HL-60 (cell line): Measurements from ENCODE around the gene LCK.

ENCODE experiments used
- POLR2AphosphoS5 ChIP-seq: IDR thresholded peaks from 2 replicates; pipeline ENCODE4 v1.6.1; 2012; ENCODE audit warnings: low read depth
- REST ChIP-seq: IDR thresholded peaks from 2 replicates; pipeline ENCODE4 v1.6.1; 2012; ENCODE audit warnings: low read depth; ENCODE audit not compliant: insufficient replicate concordance
- TF ChIP-seq, protein P1 (sequence below): IDR thresholded peaks from one replicate; pipeline ENCODE4 v1.5.1; 2011; ENCODE audit warnings: low read length, control low read depth, inconsistent platforms; ENCODE audit not compliant: insufficient read depth

DNA sequence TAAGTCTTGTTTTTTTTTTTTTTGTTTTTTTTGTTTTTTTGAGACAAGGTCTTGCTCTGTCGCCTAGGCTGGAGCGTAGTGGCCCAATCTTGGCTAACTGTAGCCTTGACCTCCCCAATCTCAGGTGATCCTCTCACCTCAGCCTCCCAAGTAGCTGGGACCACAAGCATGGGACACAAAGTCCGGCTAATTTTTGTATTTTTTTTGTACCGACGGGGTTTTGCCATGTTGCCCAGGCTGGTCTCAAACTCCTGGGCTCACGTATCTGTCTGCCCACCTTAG lies 6.1 kb downstream of the LCK start:
- TF ChIP-seq POLR2AphosphoS5: no peak
- TF ChIP-seq, protein P1, sequence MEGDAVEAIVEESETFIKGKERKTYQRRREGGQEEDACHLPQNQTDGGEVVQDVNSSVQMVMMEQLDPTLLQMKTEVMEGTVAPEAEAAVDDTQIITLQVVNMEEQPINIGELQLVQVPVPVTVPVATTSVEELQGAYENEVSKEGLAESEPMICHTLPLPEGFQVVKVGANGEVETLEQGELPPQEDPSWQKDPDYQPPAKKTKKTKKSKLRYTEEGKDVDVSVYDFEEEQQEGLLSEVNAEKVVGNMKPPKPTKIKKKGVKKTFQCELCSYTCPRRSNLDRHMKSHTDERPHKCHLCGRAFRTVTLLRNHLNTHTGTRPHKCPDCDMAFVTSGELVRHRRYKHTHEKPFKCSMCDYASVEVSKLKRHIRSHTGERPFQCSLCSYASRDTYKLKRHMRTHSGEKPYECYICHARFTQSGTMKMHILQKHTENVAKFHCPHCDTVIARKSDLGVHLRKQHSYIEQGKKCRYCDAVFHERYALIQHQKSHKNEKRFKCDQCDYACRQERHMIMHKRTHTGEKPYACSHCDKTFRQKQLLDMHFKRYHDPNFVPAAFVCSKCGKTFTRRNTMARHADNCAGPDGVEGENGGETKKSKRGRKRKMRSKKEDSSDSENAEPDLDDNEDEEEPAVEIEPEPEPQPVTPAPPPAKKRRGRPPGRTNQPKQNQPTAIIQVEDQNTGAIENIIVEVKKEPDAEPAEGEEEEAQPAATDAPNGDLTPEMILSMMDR: no peak
- TF ChIP-seq REST: no peak
